NT2/D1 (cell line): ENCODE data around the gene DGCR8.

Experiments used
- DNase-seq: peaks from one replicate; pipeline ENCODE4 v3.0.0-alpha.2; 2011; ENCODE audit warnings: low read depth, low spot score
- H3K27me3 ChIP-seq: 2 replicates; pipeline ENCODE4 v1.6.0; 2011; ENCODE audit warnings: mild to moderate bottlenecking; ENCODE audit not compliant: insufficient read length, insufficient read depth
- H3K36me3 ChIP-seq: 2 replicates; pipeline ENCODE4 v1.6.1; 2011; ENCODE audit warnings: mild to moderate bottlenecking, low read length, mixed read lengths; ENCODE audit not compliant: insufficient read depth, insufficient read length
- H3K4me1 ChIP-seq: 2 replicates; pipeline ENCODE4 v1.5.1; 2011; ENCODE audit not compliant: insufficient read depth, insufficient read length
- H3K4me3 ChIP-seq: 2 replicates; pipeline ENCODE4 v1.5.1; 2011; ENCODE audit warnings: low read depth; ENCODE audit not compliant: insufficient read length
- H3K9ac ChIP-seq: 2 replicates; pipeline ENCODE4 v1.6.0; 2011; ENCODE audit warnings: low read depth; ENCODE audit not compliant: insufficient read length
- H3K9me3 ChIP-seq: 2 replicates; pipeline ENCODE4 v1.5.1; 2011; ENCODE audit warnings: mild to moderate bottlenecking, low read length; ENCODE audit not compliant: insufficient read depth
- SUZ12 ChIP-seq: IDR thresholded peaks from 2 replicates; pipeline ENCODE4 v1.6.1; 2011; ENCODE audit not compliant: insufficient read length, insufficient read depth; ENCODE audit errors: extremely low read depth
- YY1 ChIP-seq: IDR thresholded peaks from 2 replicates; pipeline ENCODE4 v1.6.1; 2011; ENCODE audit not compliant: insufficient read length, insufficient read depth
- ZNF274 ChIP-seq: IDR thresholded peaks from 2 replicates; pipeline ENCODE4 v1.6.1; 2011; ENCODE audit warnings: mild to moderate bottlenecking, low read depth, low read length

The DGCR8 gene

GRCh38 chr22:20091690-20092476 is 11.8 kb downstream of the DGCR8 start:
- no peak overlapping the region for H3K4me3 ChIP-seq
- no peaks in the 10 kb centered on the region for H3K27me3 ChIP-seq
- peaks cover 98% of the 10 kb centered on the region for H3K36me3 ChIP-seq
- no peaks in the 10 kb centered on the region for H3K4me1 ChIP-seq
- no peak for DNase-seq
- H3K9ac ChIP-seq, result no peak overlapping the region
- TF ChIP-seq YY1, result no peak
- no peak for TF ChIP-seq ZNF274
- no peak for TF ChIP-seq SUZ12
- H3K9me3 ChIP-seq, result no peaks in the 10 kb centered on the region

- Histone ChIP-seq H3K9ac (no peak overlapping the region), H3K36me3 (peaks cover 97% of the 10 kb centered on the region), H3K4me3 (no peak overlapping the region), H3K9me3 (no peaks in the 10 kb centered on the region), H3K4me1 (no peaks in the 10 kb centered on the region), H3K27me3 (no peaks in the 10 kb centered on the region)
- no peak for DNase-seq
- TF ChIP-seq YY1 (no peak), SUZ12 (no peak), ZNF274 (no peak)
These were observed 12.4 kb downstream of the DGCR8 start for GRCh38 chr22:20092477-20092854.

GRCh38 chr22:20093418-20094196 is 13.6 kb downstream of the DGCR8 start:
- H3K9me3 ChIP-seq, result no peaks in the 10 kb centered on the region
- no peak overlapping the region for H3K9ac ChIP-seq
- TF ChIP-seq ZNF274, result no peak
- TF ChIP-seq YY1, result no peak
- TF ChIP-seq SUZ12, result no peak
- no peaks in the 10 kb centered on the region for H3K27me3 ChIP-seq
- H3K4me1 ChIP-seq, result no peaks in the 10 kb centered on the region
- peaks cover 91% of the 10 kb centered on the region for H3K36me3 ChIP-seq
- no peak overlapping the region for H3K4me3 ChIP-seq
- no peak for DNase-seq

GRCh38 chr22:20094197-20094807 is 14.3 kb downstream of the DGCR8 start:
- TF ChIP-seq ZNF274, result no peak
- Histone ChIP-seq H3K27me3 (no peaks in the 10 kb centered on the region), H3K36me3 (peaks cover 91% of the 10 kb centered on the region), H3K4me3 (no peak overlapping the region), H3K9ac (no peak overlapping the region), H3K4me1 (no peaks in the 10 kb centered on the region), H3K9me3 (no peaks in the 10 kb centered on the region)
- DNase-seq, result no peak

GRCh38 chr22:20095521-20095920 is 15.5 kb downstream of the DGCR8 start:
- H3K4me1 ChIP-seq, result peaks cover 2% of the 10 kb centered on the region
- no peak for TF ChIP-seq ZNF274
- no peak for TF ChIP-seq SUZ12
- TF ChIP-seq YY1, result no peak
- H3K4me3 ChIP-seq, result no peak overlapping the region
- H3K27me3 ChIP-seq, result no peaks in the 10 kb centered on the region
- no peaks in the 10 kb centered on the region for H3K9me3 ChIP-seq
- no peak for DNase-seq
- peaks cover 90% of the 10 kb centered on the region for H3K36me3 ChIP-seq
- no peak overlapping the region for H3K9ac ChIP-seq

- Histone ChIP-seq H3K4me1 (peaks cover 2% of the 10 kb centered on the region), H3K9me3 (no peaks in the 10 kb centered on the region), H3K9ac (no peak overlapping the region), H3K36me3 (peaks cover 88% of the 10 kb centered on the region), H3K27me3 (no peaks in the 10 kb centered on the region), H3K4me3 (no peak overlapping the region)
- no peak for TF ChIP-seq ZNF274
- TF ChIP-seq YY1, result no peak
- no peak for TF ChIP-seq SUZ12
- no peak for DNase-seq
These were observed 16.8 kb downstream of the DGCR8 start for GRCh38 chr22:20096574-20097420.
